Hepatocyte (in vitro differentiated cells): ENCODE measurements around the gene BRD4. TPM values are rescaled to one million over a fixed set of nuclear protein-coding genes. Genes with fewer than 3 reads are reported as not detected.

Experiments used
- DNase-seq: peaks from one replicate; pipeline ENCODE4 v3.0.0-alpha.2; 2016; ENCODE audit warnings: low spot score
- H2AFZ ChIP-seq: fragments of 200-600 bp; sonication (generic); 2 replicates; pipeline ENCODE4 v1.6.0; 2016; ENCODE audit warnings: antibody characterized with exemption, mild to moderate bottlenecking
- H3K27ac ChIP-seq: fragments of 200-600 bp; sonication (generic); 2 replicates; pipeline ENCODE4 v1.5.1; 2016; ENCODE audit warnings: mild to moderate bottlenecking
- H3K27me3 ChIP-seq: fragments of 200-600 bp; sonication (generic); 2 replicates; pipeline ENCODE4 v1.6.1; 2016
- H3K36me3 ChIP-seq: fragments of 200-600 bp; sonication (generic); replicated peaks from 2 replicates; pipeline ENCODE4 v1.5.1; 2016; ENCODE audit warnings: low read depth; ENCODE audit not compliant: insufficient read depth
- H3K4me1 ChIP-seq: fragments of 200-600 bp; sonication (generic); 2 replicates; pipeline ENCODE4 v1.5.1; 2016; ENCODE audit warnings: mild to moderate bottlenecking, moderate library complexity; ENCODE audit not compliant: insufficient read depth
- H3K4me2 ChIP-seq: fragments of 200-600 bp; sonication (generic); 2 replicates; pipeline ENCODE4 v1.6.0; 2016
- H3K4me3 ChIP-seq: fragments of 200-600 bp; sonication (generic); 2 replicates; pipeline ENCODE4 v1.5.1; 2016; ENCODE audit warnings: mild to moderate bottlenecking
- H3K79me2 ChIP-seq: fragments of 200-600 bp; sonication (generic); 2 replicates; pipeline ENCODE4 v1.6.0; 2017; ENCODE audit warnings: mild to moderate bottlenecking
- H3K9me2 ChIP-seq: fragments of 200-600 bp; sonication (generic); replicated peaks from 2 replicates; pipeline ENCODE4 v1.6.0; 2017; ENCODE audit warnings: mild to moderate bottlenecking; ENCODE audit not compliant: insufficient read depth
- H3K9me3 ChIP-seq: fragments of 200-600 bp; sonication (generic); 2 replicates; pipeline ENCODE4 v1.5.1; 2016; ENCODE audit warnings: low read depth, mild to moderate bottlenecking
- H4K20me1 ChIP-seq: fragments of 200-600 bp; sonication (generic); 2 replicates; pipeline ENCODE4 v1.6.0; 2016; ENCODE audit warnings: mild to moderate bottlenecking; ENCODE audit not compliant: insufficient read depth, poor library complexity, severe bottlenecking
- EZH2 ChIP-seq: fragments of 200-600 bp; sonication (generic); IDR thresholded peaks from 2 replicates; pipeline ENCODE4 v1.6.1; 2016; ENCODE audit warnings: antibody characterized with exemption, mild to moderate bottlenecking, borderline replicate concordance
- EZH2phosphoT487 ChIP-seq: fragments of 200-600 bp; sonication (generic); IDR thresholded peaks from one replicate; pipeline ENCODE4 v1.6.1; 2018; ENCODE audit warnings: antibody characterized with exemption, mild to moderate bottlenecking, low read depth, moderate library complexity; ENCODE audit not compliant: unreplicated experiment, severe bottlenecking
- WGBS: methylation state at CpG from one replicate; pipeline ENCODE4 v1.1.6; 2016; ENCODE audit warnings: low lambda C conversion rate; ENCODE audit errors: missing lambda C conversion rate; 5-methylcytosine and 5-hydroxymethylcytosine counted together
- polyA plus RNA-seq: library from polyadenylated mRNA; unstranded; fragments of >200 nt; fragmentation: Nextera tagmentation; extraction: Ambion mirVana; gene quantifications from 2 replicates; pipeline ENCODE4 v1.2.1, GENCODE V29; 2016
- total RNA-seq: library from RNA; depleted of rRNA; stranded (reverse); fragments of >200 nt; gene quantifications from 2 replicates; pipeline ENCODE4 v1.2.3, GENCODE V29; 2014
- TF ChIP-seq, protein P1 (sequence below): fragments of 200-600 bp; sonication (generic); IDR thresholded peaks from 2 replicates; pipeline ENCODE4 v1.5.1; 2016; ENCODE audit warnings: antibody characterized with exemption, mild to moderate bottlenecking; ENCODE audit not compliant: poor library complexity

The BRD4 gene
- total and polyA plus RNA-seq, 2 experiments from 2014 or later = 18.0 to 88.4 TPM

DNA sequence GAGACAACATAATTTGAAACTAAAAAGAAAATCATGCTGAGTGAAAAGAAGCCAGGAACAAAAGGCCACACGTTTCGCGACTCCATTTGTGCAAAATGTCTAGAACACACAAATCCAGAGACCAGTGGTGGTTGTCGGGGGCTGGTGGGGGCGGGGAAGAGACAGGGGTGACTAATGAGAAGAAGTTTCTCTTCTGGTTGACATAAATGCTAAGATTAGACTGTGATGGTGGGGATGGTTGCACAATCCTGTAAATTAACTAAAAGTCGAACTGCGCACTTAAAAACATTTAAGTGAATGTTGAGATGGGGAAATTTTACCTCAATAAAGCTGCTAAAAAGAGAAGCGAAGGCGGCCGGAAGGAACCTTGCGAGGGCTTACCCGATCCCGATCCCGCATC lies 40.1 kb upstream of the BRD4 start:
- WGBS = 97% methylated on average over 14 of the region's 14 CpGs
- H3K9me3 ChIP-seq = no peaks in the 10 kb centered on the region
- no peaks in the 10 kb centered on the region for H3K9me2 ChIP-seq
- no peaks in the 10 kb centered on the region for H3K27me3 ChIP-seq
- H2AFZ ChIP-seq = no peak overlapping the region
- TF ChIP-seq, protein P1, sequence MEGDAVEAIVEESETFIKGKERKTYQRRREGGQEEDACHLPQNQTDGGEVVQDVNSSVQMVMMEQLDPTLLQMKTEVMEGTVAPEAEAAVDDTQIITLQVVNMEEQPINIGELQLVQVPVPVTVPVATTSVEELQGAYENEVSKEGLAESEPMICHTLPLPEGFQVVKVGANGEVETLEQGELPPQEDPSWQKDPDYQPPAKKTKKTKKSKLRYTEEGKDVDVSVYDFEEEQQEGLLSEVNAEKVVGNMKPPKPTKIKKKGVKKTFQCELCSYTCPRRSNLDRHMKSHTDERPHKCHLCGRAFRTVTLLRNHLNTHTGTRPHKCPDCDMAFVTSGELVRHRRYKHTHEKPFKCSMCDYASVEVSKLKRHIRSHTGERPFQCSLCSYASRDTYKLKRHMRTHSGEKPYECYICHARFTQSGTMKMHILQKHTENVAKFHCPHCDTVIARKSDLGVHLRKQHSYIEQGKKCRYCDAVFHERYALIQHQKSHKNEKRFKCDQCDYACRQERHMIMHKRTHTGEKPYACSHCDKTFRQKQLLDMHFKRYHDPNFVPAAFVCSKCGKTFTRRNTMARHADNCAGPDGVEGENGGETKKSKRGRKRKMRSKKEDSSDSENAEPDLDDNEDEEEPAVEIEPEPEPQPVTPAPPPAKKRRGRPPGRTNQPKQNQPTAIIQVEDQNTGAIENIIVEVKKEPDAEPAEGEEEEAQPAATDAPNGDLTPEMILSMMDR = no peak
- no peak for TF ChIP-seq EZH2phosphoT487
- TF ChIP-seq EZH2 = no peak
- H3K4me1 ChIP-seq = peaks cover 16% of the 10 kb centered on the region
- no peak for DNase-seq
- peaks cover 46% of the 10 kb centered on the region for H4K20me1 ChIP-seq
- H3K27ac ChIP-seq = no peak overlapping the region
- H3K36me3 ChIP-seq = peaks cover 4% of the 10 kb centered on the region
- H3K4me2 ChIP-seq = no peak overlapping the region
- peaks cover 66% of the 10 kb centered on the region for H3K79me2 ChIP-seq
- no peak overlapping the region for H3K4me3 ChIP-seq

DNA sequence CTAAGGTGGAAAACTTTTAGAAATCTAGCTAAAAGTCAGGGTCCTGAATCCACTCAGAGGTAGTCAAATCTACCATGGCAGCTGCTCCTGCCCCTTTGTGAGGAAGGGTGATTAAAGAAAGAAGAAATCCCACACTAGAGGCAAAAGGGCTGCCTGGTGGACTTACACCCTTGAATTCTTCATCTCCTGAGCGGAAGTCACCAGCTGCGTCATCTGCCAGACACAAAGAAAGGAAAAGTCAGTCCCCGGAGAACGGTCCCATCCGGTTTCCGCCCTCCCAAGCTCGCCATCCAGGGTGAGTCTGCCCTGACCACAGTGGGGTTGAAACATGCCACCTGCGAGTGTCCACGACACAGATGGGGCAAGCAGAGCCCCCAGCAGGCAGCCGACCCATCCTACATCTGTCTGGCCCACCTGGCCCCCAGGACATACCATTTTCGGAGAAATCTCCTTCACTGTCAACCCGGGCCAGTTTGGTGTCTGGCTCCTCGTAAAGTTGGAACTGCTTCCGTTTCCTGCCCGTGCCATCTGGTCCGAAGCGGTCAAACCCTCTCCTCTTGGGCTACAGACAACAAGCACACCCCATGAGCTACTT lies 39.5 kb upstream of the BRD4 start:
- TF ChIP-seq, protein P1 = no peak
- TF ChIP-seq EZH2phosphoT487 (no peak), EZH2 (no peak)
- Histone ChIP-seq H3K4me2 (no peak overlapping the region), H4K20me1 (peaks cover 40% of the 10 kb centered on the region), H3K4me3 (no peak overlapping the region), H3K9me2 (no peaks in the 10 kb centered on the region), H3K36me3 (peaks cover 4% of the 10 kb centered on the region), H3K9me3 (no peaks in the 10 kb centered on the region), H3K4me1 (peaks cover 10% of the 10 kb centered on the region), H2AFZ (no peak overlapping the region), H3K27ac (no peak overlapping the region), H3K79me2 (peaks cover 60% of the 10 kb centered on the region), H3K27me3 (no peaks in the 10 kb centered on the region)
- no peak for DNase-seq
- 93% methylated on average over 17 of the region's 17 CpGs for WGBS

DNA sequence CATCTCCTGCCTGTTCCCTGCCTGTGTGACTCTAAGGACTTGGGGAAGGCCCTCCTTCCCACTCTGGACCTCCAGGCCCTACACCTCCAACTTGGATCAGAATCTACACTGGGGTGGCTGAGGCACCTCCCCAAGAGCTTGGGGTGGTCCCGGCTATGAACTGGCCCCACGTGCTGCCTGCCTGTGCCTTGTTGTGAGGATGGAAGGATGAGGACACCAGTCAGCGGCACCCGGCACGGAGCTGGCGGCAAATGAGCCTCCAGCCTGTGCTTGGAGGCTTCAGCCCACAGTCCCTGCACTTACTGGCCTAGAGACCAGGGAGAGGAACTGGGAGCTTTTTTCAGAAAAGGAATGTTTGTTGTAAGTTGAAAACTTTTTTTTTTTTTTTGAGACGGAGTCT lies 38.8 kb upstream of the BRD4 start:
- TF ChIP-seq EZH2phosphoT487 (no peak), EZH2 (no peak)
- TF ChIP-seq, protein P1 = no peak
- Histone ChIP-seq H3K4me3 (no peak overlapping the region), H3K9me2 (no peaks in the 10 kb centered on the region), H2AFZ (no peak overlapping the region), H3K27ac (no peak overlapping the region), H4K20me1 (peaks cover 33% of the 10 kb centered on the region), H3K9me3 (no peaks in the 10 kb centered on the region), H3K4me1 (peaks cover 3% of the 10 kb centered on the region), H3K79me2 (peaks cover 52% of the 10 kb centered on the region), H3K4me2 (no peak overlapping the region), H3K27me3 (no peaks in the 10 kb centered on the region), H3K36me3 (peaks cover 4% of the 10 kb centered on the region)
- 97% methylated on average over 7 of the region's 7 CpGs for WGBS
- no peak for DNase-seq
